Ishikawa (cell line): ENCODE results near the gene SEPTIN10.

Source experiments
- EP300 ChIP-seq: IDR thresholded peaks from 2 replicates; pipeline ENCODE4 v1.6.1; 2012; ENCODE audit warnings: borderline replicate concordance
- NFIC ChIP-seq: IDR thresholded peaks from 2 replicates; pipeline ENCODE4 v1.6.1; 2012
- RAD21 ChIP-seq: IDR thresholded peaks from 2 replicates; pipeline ENCODE4 v1.6.1; 2012; ENCODE audit warnings: low read depth
- TAF1 ChIP-seq: IDR thresholded peaks from 2 replicates; pipeline ENCODE4 v1.6.1; 2012; ENCODE audit warnings: low read depth, mild to moderate bottlenecking
- YY1 ChIP-seq: IDR thresholded peaks from 2 replicates; pipeline ENCODE4 v1.6.1; 2012; ENCODE audit warnings: low read depth
- TF ChIP-seq, protein P1 (sequence below): IDR thresholded peaks from 2 replicates; pipeline ENCODE4 v1.6.1; 2012; ENCODE audit warnings: low read depth, mild to moderate bottlenecking

- TF ChIP-seq, protein P1, sequence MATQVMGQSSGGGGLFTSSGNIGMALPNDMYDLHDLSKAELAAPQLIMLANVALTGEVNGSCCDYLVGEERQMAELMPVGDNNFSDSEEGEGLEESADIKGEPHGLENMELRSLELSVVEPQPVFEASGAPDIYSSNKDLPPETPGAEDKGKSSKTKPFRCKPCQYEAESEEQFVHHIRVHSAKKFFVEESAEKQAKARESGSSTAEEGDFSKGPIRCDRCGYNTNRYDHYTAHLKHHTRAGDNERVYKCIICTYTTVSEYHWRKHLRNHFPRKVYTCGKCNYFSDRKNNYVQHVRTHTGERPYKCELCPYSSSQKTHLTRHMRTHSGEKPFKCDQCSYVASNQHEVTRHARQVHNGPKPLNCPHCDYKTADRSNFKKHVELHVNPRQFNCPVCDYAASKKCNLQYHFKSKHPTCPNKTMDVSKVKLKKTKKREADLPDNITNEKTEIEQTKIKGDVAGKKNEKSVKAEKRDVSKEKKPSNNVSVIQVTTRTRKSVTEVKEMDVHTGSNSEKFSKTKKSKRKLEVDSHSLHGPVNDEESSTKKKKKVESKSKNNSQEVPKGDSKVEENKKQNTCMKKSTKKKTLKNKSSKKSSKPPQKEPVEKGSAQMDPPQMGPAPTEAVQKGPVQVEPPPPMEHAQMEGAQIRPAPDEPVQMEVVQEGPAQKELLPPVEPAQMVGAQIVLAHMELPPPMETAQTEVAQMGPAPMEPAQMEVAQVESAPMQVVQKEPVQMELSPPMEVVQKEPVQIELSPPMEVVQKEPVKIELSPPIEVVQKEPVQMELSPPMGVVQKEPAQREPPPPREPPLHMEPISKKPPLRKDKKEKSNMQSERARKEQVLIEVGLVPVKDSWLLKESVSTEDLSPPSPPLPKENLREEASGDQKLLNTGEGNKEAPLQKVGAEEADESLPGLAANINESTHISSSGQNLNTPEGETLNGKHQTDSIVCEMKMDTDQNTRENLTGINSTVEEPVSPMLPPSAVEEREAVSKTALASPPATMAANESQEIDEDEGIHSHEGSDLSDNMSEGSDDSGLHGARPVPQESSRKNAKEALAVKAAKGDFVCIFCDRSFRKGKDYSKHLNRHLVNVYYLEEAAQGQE: no peak
- TF ChIP-seq RAD21 (no peak), NFIC (no peak), YY1 (no peak), EP300 (no peak), TAF1 (no peak)
Measured at GRCh38 chr2:109563288-109563687, 50.5 kb downstream of the SEPTIN10 start.
